MCF 10A (cell line): ENCODE measurements around the gene HHIPL1. TPM values are rescaled to one million over a fixed set of nuclear protein-coding genes. Genes with fewer than 3 reads are reported as not detected.

Source experiments
- BruUV-seq: library from RNA; stranded (reverse); fragments of 400-500 nt; replicated peaks from 2 replicates; lab custom pipeline; 2021; lab: Mats Ljungman, UMichigan
- CTCF ChIA-PET: fragments of 300-600 bp; sonication (Branson Sonifier 250); formaldehyde crosslinking; extraction: SDS; loops from one replicate; lab custom pipeline; 2021; ENCODE audit warnings: antibody characterized with exemption, inconsistent platforms; lab: Yijun Ruan, JAX
- POLR2A ChIA-PET: fragments of 300-600, 350-650 bp; sonication (Branson Sonifier 250); formaldehyde crosslinking; extraction: SDS; loops from one replicate; lab custom pipeline; 2020; ENCODE audit warnings: antibody characterized with exemption, inconsistent platforms; lab: Yijun Ruan, JAX
- DNase-seq: peaks from one replicate; pipeline ENCODE4 v3.0.0-alpha.2; 2018; ENCODE audit not compliant: unreplicated experiment
- H3K27ac Mint-ChIP-seq: one replicate; pipeline ENCODE4 v1.8.0; 2022; ENCODE audit warnings: mild to moderate bottlenecking, low read depth, mixed read lengths; ENCODE audit not compliant: unreplicated experiment
- H3K27me3 Mint-ChIP-seq: one replicate; pipeline ENCODE4 v1.8.0; 2022; ENCODE audit warnings: mixed read lengths; ENCODE audit not compliant: insufficient read depth, unreplicated experiment
- H3K36me3 Mint-ChIP-seq: one replicate; pipeline ENCODE4 v1.8.0; 2022; ENCODE audit warnings: mild to moderate bottlenecking, moderate library complexity, mixed read lengths; ENCODE audit not compliant: insufficient read depth, unreplicated experiment
- H3K4me1 Mint-ChIP-seq: one replicate; pipeline ENCODE4 v1.8.0; 2022; ENCODE audit warnings: mixed read lengths; ENCODE audit not compliant: insufficient read depth, unreplicated experiment
- H3K4me3 Mint-ChIP-seq: one replicate; pipeline ENCODE4 v1.8.0; 2022; ENCODE audit warnings: mild to moderate bottlenecking, moderate library complexity, mixed read lengths; ENCODE audit not compliant: unreplicated experiment
- H3K9me3 Mint-ChIP-seq: one replicate; pipeline ENCODE4 v1.8.0; 2022; ENCODE audit warnings: mixed read lengths; ENCODE audit not compliant: unreplicated experiment
- CTCF ChIP-seq: fragments of 200-600 bp; IDR thresholded peaks from one replicate; pipeline ENCODE4 v1.8.0; 2022; ENCODE audit warnings: antibody characterized with exemption, mild to moderate bottlenecking; ENCODE audit not compliant: unreplicated experiment
- intact Hi-C: fragments of 100-400 bp; cut with micrococcal nuclease; formaldehyde crosslinking; loops from 2 replicates; pipeline ENCODE4 v1.14.1; 2022
- total RNA-seq: library from RNA; stranded (reverse); gene quantifications from 2 replicates; pipeline ENCODE4 v1.2.3, GENCODE V29; 2022

Gene HHIPL1
- total RNA-seq, 1 experiment from 2014 or later: not detected

GRCh38 chr14:99605299-99605961, 39.5 kb upstream of the HHIPL1 start:
- Mint-ChIP-seq H3K27ac (peak overlapping the region; percentile 29), H3K4me3 (peak overlapping the region; percentile 73), H3K9me3 (no peaks in the 10 kb centered on the region), H3K4me1 (peaks cover 18% of the 10 kb centered on the region), H3K36me3 (no peaks in the 10 kb centered on the region), H3K27me3 (no peaks in the 10 kb centered on the region)
- POLR2A ChIA-PET: interaction anchor here (0.5 to 5.9 kb wide), 14 partner anchors 9 to 427 kb away, joined by 3 to 57 read pairs (median 4); partner anchors contain the start of genes CCNK, CYP46A1 and SETD3
- BruUV-seq: no TSS peak
- intact Hi-C loops: loop anchor here (2.0 kb wide), 1 partner anchor 41 kb away; no protein-coding TSS in a partner anchor
- TF ChIP-seq CTCF: no peak
- CTCF ChIA-PET: interaction anchor here (1.0 to 1.5 kb wide), 7 partner anchors 23 to 149 kb away, joined by 3 to 7 read pairs (median 5); no protein-coding TSS in a partner anchor
- DNase-seq: peak; percentile 48

- no TSS peak for BruUV-seq
These were observed 38.6 kb upstream of the HHIPL1 start for GRCh38 chr14:99606359-99606758.

GRCh38 chr14:99608591-99608990, 36.3 kb upstream of the HHIPL1 start:
- CTCF ChIA-PET: interaction anchor here (0.9 to 1.4 kb wide), 4 partner anchors 20 to 83 kb away, joined by 3 to 7 read pairs (median 4); no protein-coding TSS in a partner anchor

More at GRCh38 chr14:99606359-99606758, 38.6 kb upstream of the HHIPL1 start:
- ChIA-PET POLR2A (interaction anchor here (0.7 to 3.4 kb wide), 3 partner anchors 8 to 1833 kb away, joined by 3 to 32 read pairs (median 5); partner anchors contain the start of genes CCNK and SETD3), CTCF (interaction anchor here (0.8 to 1.5 kb wide), 6 partner anchors 22 to 148 kb away, joined by 3 to 7 read pairs (median 4); no protein-coding TSS in a partner anchor)
- H3K4me1 Mint-ChIP-seq: peaks cover 9% of the 10 kb centered on the region
- TF ChIP-seq CTCF: no peak
- H3K4me3 Mint-ChIP-seq: no peak overlapping the region
- no peak for DNase-seq
- H3K36me3 Mint-ChIP-seq: no peaks in the 10 kb centered on the region
- H3K9me3 Mint-ChIP-seq: no peaks in the 10 kb centered on the region
- H3K27ac Mint-ChIP-seq: no peak overlapping the region
- intact Hi-C loops: no loop called here
- no peaks in the 10 kb centered on the region for H3K27me3 Mint-ChIP-seq

More at GRCh38 chr14:99608591-99608990, 36.3 kb upstream of the HHIPL1 start:
- H3K4me1 Mint-ChIP-seq: peaks cover 15% of the 10 kb centered on the region
- no TSS peak for BruUV-seq
- H3K27ac Mint-ChIP-seq: no peak overlapping the region
- POLR2A ChIA-PET: no interaction called here
- no peaks in the 10 kb centered on the region for H3K36me3 Mint-ChIP-seq
- no peak for TF ChIP-seq CTCF
- intact Hi-C loops: no loop called here
- H3K4me3 Mint-ChIP-seq: no peak overlapping the region
- no peaks in the 10 kb centered on the region for H3K27me3 Mint-ChIP-seq
- H3K9me3 Mint-ChIP-seq: no peaks in the 10 kb centered on the region
- DNase-seq: no peak
